CD4-positive, alpha-beta T cell (primary cell): ENCODE results near the gene MGAT5. TPM values are rescaled to one million over a fixed set of nuclear protein-coding genes. Genes with fewer than 3 reads are reported as not detected.
A peak's percentile ranks its signal among the peaks of the same experiment; 100 is the strongest.

Experiments used
- ATAC-seq: fragments of 200-7000 bp; cut with Tn5 transposase; one replicate; pipeline ENCODE4 v1.10.0; 2022; ENCODE audit warnings: mild to moderate bottlenecking; ENCODE audit not compliant: poor library complexity
- CTCF ChIA-PET: fragments of 350-600 bp; sonication (Branson Sonifier 250); formaldehyde crosslinking; loops from one replicate; lab custom pipeline; 2021; ENCODE audit warnings: antibody characterized with exemption, inconsistent platforms; lab: Charles Lee
- POLR2A ChIA-PET: fragments of 350-600 bp; sonication (Branson Sonifier 250); formaldehyde crosslinking; loops from one replicate; lab custom pipeline; 2021; ENCODE audit warnings: antibody characterized with exemption, inconsistent platforms; lab: Charles Lee
- DNase-seq, 14 experiments: peaks; one replicate each; pipeline ENCODE4 v3.0.0-alpha.2; 2013 to 2020; ENCODE audit warnings: mixed read lengths in 2 of 14
- H3K27ac ChIP-seq, 2 donors: one replicate each; pipeline versions ENCODE4 v1.5.1 to v1.7.0; 2013; ENCODE audit warnings: low read length in 2 of 2, low read depth in 1 of 2, mild to moderate bottlenecking in 1 of 2
- H3K27me3 ChIP-seq, 2 experiments: 1 replicate in 1 of 2; 2 replicates in 1 of 2; pipeline versions ENCODE4 v1.6.1 to v1.7.0; 2013; ENCODE audit warnings: low read length in 2 of 2, control low read depth in 1 of 2, mild to moderate bottlenecking in 1 of 2, moderate library complexity in 1 of 2; ENCODE audit not compliant: insufficient read depth in 2 of 2, control insufficient read depth in 1 of 2
- H3K36me3 ChIP-seq: one replicate; pipeline ENCODE4 v1.6.1; 2013; ENCODE audit warnings: low read length, control low read depth; ENCODE audit not compliant: insufficient read depth
- H3K4me1 ChIP-seq: one replicate; pipeline ENCODE4 v1.6.1; 2013; ENCODE audit warnings: low read length, control low read depth; ENCODE audit not compliant: insufficient read depth
- H3K4me3 ChIP-seq: one replicate; pipeline ENCODE4 v1.5.1; 2013; ENCODE audit warnings: mild to moderate bottlenecking, low read length, moderate library complexity
- H3K9me3 ChIP-seq, 2 experiments: 1 replicate in 1 of 2; 2 replicates in 1 of 2; pipeline versions ENCODE4 v1.6.1 to v1.7.0; 2013; ENCODE audit warnings: low read length in 2 of 2, mild to moderate bottlenecking in 2 of 2, control low read depth in 1 of 2, moderate library complexity in 1 of 2; ENCODE audit not compliant: control insufficient read depth in 1 of 2, insufficient read depth in 1 of 2
- H3K27ac Mint-ChIP-seq: one replicate; pipeline ENCODE4 v1.8.0; 2020; ENCODE audit warnings: mixed read lengths
- H3K27me3 Mint-ChIP-seq: one replicate; pipeline ENCODE4 v1.8.0; 2021; ENCODE audit warnings: mixed read lengths
- H3K36me3 Mint-ChIP-seq: one replicate; pipeline ENCODE4 v1.8.0; 2021; ENCODE audit warnings: low read depth, mixed read lengths
- H3K4me1 Mint-ChIP-seq: one replicate; pipeline ENCODE4 v1.8.0; 2021; ENCODE audit warnings: low read depth, mixed read lengths
- H3K4me3 Mint-ChIP-seq: one replicate; pipeline ENCODE4 v1.8.0; 2020; ENCODE audit warnings: mild to moderate bottlenecking, mixed read lengths
- H3K9me3 Mint-ChIP-seq: one replicate; pipeline ENCODE4 v1.8.0; 2020; ENCODE audit warnings: mixed read lengths
- CTCF ChIP-seq: fragments of 200-600 bp; IDR thresholded peaks from one replicate; pipeline ENCODE4 v1.8.0; 2022; ENCODE audit warnings: antibody characterized with exemption, mild to moderate bottlenecking
- intact Hi-C, 2 experiments: fragments of 100-400 bp; cut with DNase I in 1 of 2; cut with micrococcal nuclease in 1 of 2; formaldehyde crosslinking; loops; one replicate each; pipeline versions ENCODE4 v1.15.1 to v1.9.0; 2023 to 2025; cut with DNase I, micrococcal nuclease
- total RNA-seq, 174 experiments: library from RNA in 2 of 174; stranded (reverse) in 2 of 174; gene quantifications; one replicate each; pipeline ENCODE4 v1.2.3 and lab custom pipeline; 2021 to 2026

Gene MGAT5
- total RNA-seq, 2 experiments from 2014 or later, result 77.5 to 77.8 TPM

- TF ChIP-seq CTCF, result no peak
- Mint-ChIP-seq H3K9me3 (no peaks in the 10 kb centered on the region), H3K4me1 (peaks cover 77% of the 10 kb centered on the region), H3K27ac (no peak overlapping the region), H3K36me3 (peaks cover 64% of the 10 kb centered on the region), H3K27me3 (no peaks in the 10 kb centered on the region), H3K4me3 (no peak overlapping the region)
- H3K27me3 ChIP-seq, result no peaks in the 10 kb centered on the region
- H3K4me3 ChIP-seq, result no peak overlapping the region
- peaks cover 27% of the 10 kb centered on the region for H3K36me3 ChIP-seq
- POLR2A ChIA-PET, result interaction anchor here (0.6 kb wide), 1 partner anchor 88 kb away, joined by 3 read pairs; no protein-coding TSS in a partner anchor
- H3K4me1 ChIP-seq, result peaks cover 13% of the 10 kb centered on the region
- intact Hi-C loops, result no loop called here
- H3K9me3 ChIP-seq, result no peaks in the 10 kb centered on the region
- CTCF ChIA-PET, result no interaction called here
- DNase-seq (no peak), ATAC-seq (no peak)
- H3K27ac ChIP-seq, result no peak overlapping the region
These were observed 15.4 kb downstream of the MGAT5 start for GRCh38 chr2:134269230-134269629.

- H3K36me3 ChIP-seq, result peaks cover 26% of the 10 kb centered on the region
- H3K9me3 Mint-ChIP-seq, result no peaks in the 10 kb centered on the region
- ATAC-seq (no peak), DNase-seq (no peak)
- H3K27ac ChIP-seq, result no peak overlapping the region
- H3K36me3 Mint-ChIP-seq, result peaks cover 70% of the 10 kb centered on the region
- CTCF ChIA-PET, result no interaction called here
- H3K27ac Mint-ChIP-seq, result peak overlapping the region; percentile 43
- peaks cover 81% of the 10 kb centered on the region for H3K4me1 Mint-ChIP-seq
- intact Hi-C loops, result no loop called here
- H3K27me3 ChIP-seq, result no peaks in the 10 kb centered on the region
- H3K4me1 ChIP-seq, result peaks cover 15% of the 10 kb centered on the region
- no peaks in the 10 kb centered on the region for H3K27me3 Mint-ChIP-seq
- POLR2A ChIA-PET, result no interaction called here
- H3K4me3 ChIP-seq, result no peak overlapping the region
- H3K4me3 Mint-ChIP-seq, result no peak overlapping the region
- no peaks in the 10 kb centered on the region for H3K9me3 ChIP-seq
- TF ChIP-seq CTCF, result no peak
These were observed 16.3 kb downstream of the MGAT5 start for GRCh38 chr2:134269972-134270735.

- Histone ChIP-seq H3K27me3 (no peaks in the 10 kb centered on the region), H3K9me3 (no peaks in the 10 kb centered on the region), H3K4me1 (peaks cover 19% of the 10 kb centered on the region), H3K36me3 (peaks cover 24% of the 10 kb centered on the region), H3K27ac (no peak overlapping the region), H3K4me3 (no peak overlapping the region)
- no peak for TF ChIP-seq CTCF
- Mint-ChIP-seq H3K4me1 (peaks cover 82% of the 10 kb centered on the region), H3K36me3 (peaks cover 75% of the 10 kb centered on the region), H3K4me3 (no peak overlapping the region), H3K27me3 (no peaks in the 10 kb centered on the region), H3K9me3 (no peaks in the 10 kb centered on the region), H3K27ac (no peak overlapping the region)
- DNase-seq, result no peak
- no peak for ATAC-seq
- ChIA-PET POLR2A (interaction anchor here (0.6 to 1.4 kb wide), 2 partner anchors 10 to 1854 kb away, joined by 3 to 5 read pairs; no protein-coding TSS in a partner anchor), CTCF (interaction anchor here (1.2 kb wide), 1 partner anchor 27 kb away, joined by 4 read pairs; no protein-coding TSS in a partner anchor)
- intact Hi-C loops, result no loop called here
These were observed 17.9 kb downstream of the MGAT5 start for GRCh38 chr2:134271758-134272157.
